ENCODE data around the gene IL12RB1. TPM values are rescaled to one million over a fixed set of nuclear protein-coding genes. Genes with fewer than 3 reads are reported as not detected.

IL12RB1 gene
- total RNA-seq, 2 experiments from 2014 or later: 7.7 to 41.7 TPM

DNA sequence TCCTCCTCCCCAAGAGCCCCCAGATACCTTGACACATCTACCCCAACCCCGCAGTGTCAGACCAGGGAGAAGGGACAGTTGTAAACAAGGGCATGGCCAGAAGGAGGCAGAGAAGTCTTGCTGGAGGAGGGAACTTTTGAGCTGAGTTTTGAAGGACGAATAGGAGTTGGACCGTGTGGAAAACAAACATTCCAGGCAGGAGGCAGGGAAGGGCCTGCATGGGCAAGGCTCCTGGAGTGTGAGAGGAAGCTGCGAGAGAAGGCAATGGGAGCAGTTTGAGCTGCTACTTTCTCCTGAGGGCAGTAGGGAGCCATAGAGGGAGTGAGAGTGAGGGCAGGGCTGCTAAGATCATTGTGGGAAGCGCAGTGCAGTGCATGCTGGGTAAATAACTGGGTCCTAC, 23.3 kb downstream of the IL12RB1 start:
- DNase-seq (ENCODE audit: low spot score): no peak
- no TSS peak for BruUV-seq (replicated peaks)
- TF ChIP-seq, protein P1, sequence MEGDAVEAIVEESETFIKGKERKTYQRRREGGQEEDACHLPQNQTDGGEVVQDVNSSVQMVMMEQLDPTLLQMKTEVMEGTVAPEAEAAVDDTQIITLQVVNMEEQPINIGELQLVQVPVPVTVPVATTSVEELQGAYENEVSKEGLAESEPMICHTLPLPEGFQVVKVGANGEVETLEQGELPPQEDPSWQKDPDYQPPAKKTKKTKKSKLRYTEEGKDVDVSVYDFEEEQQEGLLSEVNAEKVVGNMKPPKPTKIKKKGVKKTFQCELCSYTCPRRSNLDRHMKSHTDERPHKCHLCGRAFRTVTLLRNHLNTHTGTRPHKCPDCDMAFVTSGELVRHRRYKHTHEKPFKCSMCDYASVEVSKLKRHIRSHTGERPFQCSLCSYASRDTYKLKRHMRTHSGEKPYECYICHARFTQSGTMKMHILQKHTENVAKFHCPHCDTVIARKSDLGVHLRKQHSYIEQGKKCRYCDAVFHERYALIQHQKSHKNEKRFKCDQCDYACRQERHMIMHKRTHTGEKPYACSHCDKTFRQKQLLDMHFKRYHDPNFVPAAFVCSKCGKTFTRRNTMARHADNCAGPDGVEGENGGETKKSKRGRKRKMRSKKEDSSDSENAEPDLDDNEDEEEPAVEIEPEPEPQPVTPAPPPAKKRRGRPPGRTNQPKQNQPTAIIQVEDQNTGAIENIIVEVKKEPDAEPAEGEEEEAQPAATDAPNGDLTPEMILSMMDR (conservative IDR thresholded peaks at IDR 0.05; ENCODE audit: low read length): peak; percentile 60
- no peak for TF ChIP-seq EZH2phosphoT487 (IDR thresholded peaks at IDR 0.05; ENCODE audit: borderline replicate concordance, low read depth, low read length)
- Histone ChIP-seq H3K4me2 (ENCODE audit: low read length) (no peak overlapping the region), H3K9me2 (ENCODE audit: insufficient read depth, low read length) (no peaks in the 10 kb centered on the region), H3K36me3 (ENCODE audit: insufficient read depth, low read length) (peaks cover 31% of the 10 kb centered on the region), H4K20me1 (ENCODE audit: insufficient read depth, low read length) (no peaks in the 10 kb centered on the region), H3K79me2 (ENCODE audit: insufficient read depth, low read depth, low read length) (no peaks in the 10 kb centered on the region), H3K4me1 (ENCODE audit: insufficient read depth, low read length, poor library complexity, severe bottlenecking) (peaks cover 6% of the 10 kb centered on the region), H2AFZ (ENCODE audit: low read length) (no peak overlapping the region), H3K27ac (ENCODE audit: low read depth, low read length, poor library complexity, severe bottlenecking) (no peak overlapping the region), H3K4me3 (ENCODE audit: low read depth, low read length, poor library complexity, severe bottlenecking) (no peak overlapping the region), H3K9me3 (ENCODE audit: low read length) (no peaks in the 10 kb centered on the region)
- ChIA-PET POLR2A (no interaction called here), CTCF (ENCODE audit: unreplicated experiment) (no interaction called here)
- intact Hi-C loops (cut with micrococcal nuclease; ENCODE audit: unreplicated experiment): no loop called here

DNA sequence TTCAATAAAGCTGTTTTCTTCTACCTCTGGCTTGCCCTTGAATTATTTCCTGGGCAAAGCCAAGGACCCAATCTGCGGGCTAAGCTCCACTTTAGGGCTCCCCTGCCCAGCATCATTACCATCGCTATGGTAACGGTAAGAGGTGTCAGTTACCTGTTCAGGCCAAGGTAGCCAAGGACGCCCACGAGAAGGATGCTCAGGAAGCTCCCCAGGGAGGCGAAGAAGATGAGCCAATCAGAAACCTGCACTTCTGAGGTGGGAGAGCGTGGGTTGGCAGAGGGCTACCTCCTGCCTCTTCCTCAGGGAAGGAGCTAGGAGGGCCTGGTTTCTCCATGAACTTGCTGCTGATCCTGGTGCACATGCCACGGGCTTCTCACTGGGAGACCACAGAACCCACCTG, 24.7 kb downstream of the IL12RB1 start:
- no peaks in the 10 kb centered on the region for H4K20me1 ChIP-seq (ENCODE audit: insufficient read depth, low read length)
- H3K4me2 ChIP-seq (ENCODE audit: low read length): no peak overlapping the region

DNA sequence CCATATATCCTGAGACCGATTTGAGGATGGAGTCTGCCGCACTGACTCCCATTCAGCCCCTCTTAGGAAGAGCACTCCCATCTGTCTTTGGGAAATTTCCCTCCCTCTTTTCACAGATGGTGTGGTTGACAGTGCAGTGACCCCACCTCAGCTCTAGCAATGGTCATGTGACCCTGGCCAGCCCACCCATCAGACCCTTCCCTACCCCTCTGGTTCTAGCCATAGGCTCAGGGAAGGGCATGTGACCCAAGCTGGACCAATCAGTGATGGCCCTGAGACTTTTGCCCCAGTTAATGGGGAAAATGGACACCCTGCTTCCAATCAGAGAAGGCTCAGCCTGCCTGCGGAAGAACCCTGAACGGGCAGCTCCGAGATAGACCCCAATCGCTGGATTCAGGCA, 26.3 kb downstream of the IL12RB1 start:
- Histone ChIP-seq H3K4me1 (ENCODE audit: insufficient read depth, low read length, poor library complexity, severe bottlenecking) (peaks cover 17% of the 10 kb centered on the region), H3K36me3 (ENCODE audit: insufficient read depth, low read length) (peaks cover 27% of the 10 kb centered on the region), H3K9me3 (ENCODE audit: low read length) (no peaks in the 10 kb centered on the region), H2AFZ (ENCODE audit: low read length) (no peak overlapping the region), H4K20me1 (ENCODE audit: insufficient read depth, low read length) (no peaks in the 10 kb centered on the region), H3K4me2 (ENCODE audit: low read length) (no peak overlapping the region), H3K9me2 (ENCODE audit: insufficient read depth, low read length) (no peaks in the 10 kb centered on the region), H3K27ac (ENCODE audit: low read depth, low read length, poor library complexity, severe bottlenecking) (no peak overlapping the region), H3K79me2 (ENCODE audit: insufficient read depth, low read depth, low read length) (no peaks in the 10 kb centered on the region), H3K4me3 (ENCODE audit: low read depth, low read length, poor library complexity, severe bottlenecking) (no peak overlapping the region)
- intact Hi-C loops (cut with micrococcal nuclease; ENCODE audit: unreplicated experiment): no loop called here
- TF ChIP-seq EZH2phosphoT487 (IDR thresholded peaks at IDR 0.05; ENCODE audit: borderline replicate concordance, low read depth, low read length): no peak
- TF ChIP-seq, protein P1 (conservative IDR thresholded peaks at IDR 0.05; ENCODE audit: low read length): no peak
- POLR2A ChIA-PET: interaction anchor here (0.8 kb wide), 1 partner anchor 25 kb away, joined by 4 read pairs; no protein-coding TSS in a partner anchor
- BruUV-seq (replicated peaks): no TSS peak
- no peak for DNase-seq (ENCODE audit: low spot score)
- CTCF ChIA-PET (ENCODE audit: unreplicated experiment): no interaction called here

More for the DNA sequence above, 24.7 kb downstream of the IL12RB1 start:
- Histone ChIP-seq H3K4me1 (ENCODE audit: insufficient read depth, low read length, poor library complexity, severe bottlenecking) (peaks cover 17% of the 10 kb centered on the region), H3K79me2 (ENCODE audit: insufficient read depth, low read depth, low read length) (no peaks in the 10 kb centered on the region), H3K9me2 (ENCODE audit: insufficient read depth, low read length) (no peaks in the 10 kb centered on the region), H2AFZ (ENCODE audit: low read length) (no peak overlapping the region), H3K27ac (ENCODE audit: low read depth, low read length, poor library complexity, severe bottlenecking) (no peak overlapping the region), H3K36me3 (ENCODE audit: insufficient read depth, low read length) (peaks cover 31% of the 10 kb centered on the region), H3K4me3 (ENCODE audit: low read depth, low read length, poor library complexity, severe bottlenecking) (no peak overlapping the region), H3K9me3 (ENCODE audit: low read length) (no peaks in the 10 kb centered on the region)
- POLR2A ChIA-PET: no interaction called here
- no TSS peak for BruUV-seq (replicated peaks)
- CTCF ChIA-PET (ENCODE audit: unreplicated experiment): no interaction called here
- no peak for TF ChIP-seq EZH2phosphoT487 (IDR thresholded peaks at IDR 0.05; ENCODE audit: borderline replicate concordance, low read depth, low read length)
- TF ChIP-seq, protein P1 (conservative IDR thresholded peaks at IDR 0.05; ENCODE audit: low read length): no peak
- DNase-seq (ENCODE audit: low spot score): no peak
- intact Hi-C loops (cut with micrococcal nuclease; ENCODE audit: unreplicated experiment): no loop called here

Measured in OCI-LY7 (cell line).